GM12878 (cell line): Measurements from ENCODE around the gene PRM2. TPM values are rescaled to one million over a fixed set of nuclear protein-coding genes. Genes with fewer than 3 reads are reported as not detected.

ENCODE experiments used
- BCL11A ChIP-seq: IDR thresholded peaks from 2 replicates; pipeline ENCODE4 v1.6.1; 2011; ENCODE audit warnings: low read depth, low read length
- CBX5 ChIP-seq: sonication (generic); IDR thresholded peaks from 2 replicates; pipeline ENCODE4 v1.6.1; 2016; ENCODE audit warnings: low read depth, moderate library complexity, mild to moderate bottlenecking, inconsistent platforms
- CEBPB ChIP-seq, 2 experiments: fragments of 150-350 bp in 1 of 2; IDR thresholded peaks; 2 replicates each; pipeline ENCODE4 v1.6.1; 2012 to 2014; ENCODE audit warnings: low read depth in 2 of 2, low read length in 2 of 2, borderline replicate concordance in 1 of 2, inconsistent platforms in 1 of 2
- E4F1 ChIP-seq: fragments of 450-650 bp; IDR thresholded peaks from 2 replicates; pipeline ENCODE4 v1.6.1; 2018; ENCODE audit warnings: borderline replicate concordance, mild to moderate bottlenecking; ENCODE audit not compliant: partially characterized antibody
- FOXM1 ChIP-seq: IDR thresholded peaks from 2 replicates; pipeline ENCODE4 v1.6.1; 2012; ENCODE audit warnings: low read depth, mild to moderate bottlenecking, inconsistent platforms, low read length, moderate library complexity
- HDGF ChIP-seq: fragments of 450-650 bp; IDR thresholded peaks from 2 replicates; pipeline ENCODE4 v1.6.1; 2016; ENCODE audit warnings: antibody characterized with exemption
- IKZF2 ChIP-seq, 2 experiments: fragments of 450-650 bp; IDR thresholded peaks; 2 replicates each; pipeline ENCODE4 v1.6.1; 2017; ENCODE audit warnings: mild to moderate bottlenecking in 2 of 2, moderate library complexity in 2 of 2
- JUNB ChIP-seq: IDR thresholded peaks from 2 replicates; pipeline ENCODE4 v1.6.1; 2016; ENCODE audit warnings: antibody characterized with exemption, mild to moderate bottlenecking
- LARP7 ChIP-seq: fragments of 450-650 bp; IDR thresholded peaks from 2 replicates; pipeline ENCODE4 v1.6.1; 2017; ENCODE audit warnings: mild to moderate bottlenecking
- MEF2A ChIP-seq: IDR thresholded peaks from 2 replicates; pipeline ENCODE4 v1.6.1; 2011; ENCODE audit warnings: low read depth, mild to moderate bottlenecking, low read length, moderate library complexity; ENCODE audit not compliant: insufficient read depth
- MTA3 ChIP-seq: IDR thresholded peaks from 2 replicates; pipeline ENCODE4 v1.6.1; 2012; ENCODE audit warnings: low read length, inconsistent platforms, borderline replicate concordance
- NFIC ChIP-seq: IDR thresholded peaks from 2 replicates; pipeline ENCODE4 v1.6.1; 2012; ENCODE audit warnings: low read depth, mild to moderate bottlenecking, inconsistent platforms, low read length, moderate library complexity
- POU2F2 ChIP-seq: IDR thresholded peaks from 3 replicates; pipeline ENCODE4 v1.6.1; 2011; ENCODE audit warnings: low read depth, mild to moderate bottlenecking, low read length, borderline replicate concordance
- RELB ChIP-seq: fragments of 450-650 bp; IDR thresholded peaks from 2 replicates; pipeline ENCODE4 v1.6.1; 2017; ENCODE audit warnings: low read depth, mild to moderate bottlenecking, moderate library complexity
- SIX5 ChIP-seq: IDR thresholded peaks from 2 replicates; pipeline ENCODE4 v1.6.1; 2011; ENCODE audit warnings: mild to moderate bottlenecking, low read depth, low read length, moderate library complexity; ENCODE audit not compliant: severe bottlenecking
- SMAD1 ChIP-seq: fragments of 450-650 bp; IDR thresholded peaks from 2 replicates; pipeline ENCODE4 v1.6.1; 2018; ENCODE audit warnings: mild to moderate bottlenecking, low read depth; ENCODE audit not compliant: partially characterized antibody
- SREBF1 ChIP-seq: IDR thresholded peaks from 2 replicates; pipeline ENCODE4 v1.6.1; 2012; ENCODE audit warnings: mild to moderate bottlenecking, low read length
- STAT1 ChIP-seq: fragments of 450-650 bp; conservative IDR thresholded peaks from 2 replicates; pipeline ENCODE4 v1.6.1; 2014; ENCODE audit warnings: antibody characterized with exemption, mild to moderate bottlenecking
- TAF1 ChIP-seq: IDR thresholded peaks from 2 replicates; pipeline ENCODE4 v1.6.1; 2011; ENCODE audit warnings: mild to moderate bottlenecking, low read depth, low read length, borderline replicate concordance
- TCF3 ChIP-seq: IDR thresholded peaks from 2 replicates; pipeline ENCODE4 v1.6.1; 2012; ENCODE audit warnings: low read depth, mild to moderate bottlenecking, low read length, borderline replicate concordance; ENCODE audit not compliant: insufficient read depth
- ZNF24 ChIP-seq: fragments of 450-650 bp; IDR thresholded peaks from 2 replicates; pipeline ENCODE4 v1.6.1; 2017; ENCODE audit warnings: antibody characterized with exemption, mild to moderate bottlenecking
- polyA plus RNA-seq, 11 experiments: library from polyadenylated mRNA; depleted of rRNA in 4 of 11; unstranded in 6 of 11; stranded (reverse) in 5 of 11; fragments of >200 nt; fragmentation: Nextera tagmentation in 4 of 11; fragmentation: Illumina TruSeq in 1 of 11; extraction: Ambion mirVana in 4 of 11; extraction: Trizol in 1 of 11; gene quantifications; 1 replicate in 1 of 11; 2 replicates in 10 of 11; pipeline versions ENCODE4 v1.2.1 to v1.2.3, GENCODE V29; 2011 to 2016; ENCODE audit warnings: inconsistent platforms in 2 of 11, missing spikeins in 2 of 11, low read depth in 1 of 11
- total RNA-seq, 4 experiments: library from RNA; depleted of rRNA in 3 of 4; stranded (reverse); fragments of >200 nt in 3 of 4; fragmentation: Illumina TruSeq in 1 of 4; extraction: Trizol in 1 of 4; gene quantifications; 2 replicates each; pipeline versions ENCODE4 v1.2.1 to v1.2.3, GENCODE V29; 2013 to 2021
- TF ChIP-seq, protein P1 (sequence below): IDR thresholded peaks from 2 replicates; pipeline ENCODE4 v1.6.1; 2012; ENCODE audit warnings: low read depth, low read length, improper control_type of control experiment
- TF ChIP-seq, protein P2 (sequence below): fragments of 450-650 bp; IDR thresholded peaks from 2 replicates; pipeline ENCODE4 v1.6.1; 2017; ENCODE audit warnings: mild to moderate bottlenecking

PRM2 gene
- total and polyA plus RNA-seq, 10 of the 15 experiments (the other 5 are each of a cell fraction or from before 2014, with no cell fraction given): not detected

GRCh38 chr16:11308493-11309283 lies 32.4 kb upstream of the PRM2 start (continued):
- TF ChIP-seq TCF3: peak; percentile 100
- TF ChIP-seq, protein P1, sequence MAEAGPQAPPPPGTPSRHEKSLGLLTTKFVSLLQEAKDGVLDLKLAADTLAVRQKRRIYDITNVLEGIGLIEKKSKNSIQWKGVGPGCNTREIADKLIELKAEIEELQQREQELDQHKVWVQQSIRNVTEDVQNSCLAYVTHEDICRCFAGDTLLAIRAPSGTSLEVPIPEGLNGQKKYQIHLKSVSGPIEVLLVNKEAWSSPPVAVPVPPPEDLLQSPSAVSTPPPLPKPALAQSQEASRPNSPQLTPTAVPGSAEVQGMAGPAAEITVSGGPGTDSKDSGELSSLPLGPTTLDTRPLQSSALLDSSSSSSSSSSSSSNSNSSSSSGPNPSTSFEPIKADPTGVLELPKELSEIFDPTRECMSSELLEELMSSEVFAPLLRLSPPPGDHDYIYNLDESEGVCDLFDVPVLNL: no peak
- peak; percentile 89 for TF ChIP-seq RELB
- TF ChIP-seq HDGF: peak; percentile 54; the same call in 1 of the 2 replicates
- no peak for TF ChIP-seq STAT1
- peak; percentile 54; the same call in 1 of the 2 replicates for TF ChIP-seq NFIC
- no peak for TF ChIP-seq SIX5
- no peak for TF ChIP-seq SMAD1
- TF ChIP-seq E4F1: peak; percentile 11
- TF ChIP-seq CBX5: peak; percentile 84
- no peak for TF ChIP-seq CEBPB (IDR thresholded peaks at IDR 0.05; ENCODE audit: borderline replicate concordance in 1 of 2, low read depth in 2 of 2, low read length in 2 of 2)
- TF ChIP-seq SREBF1: no peak
- TF ChIP-seq JUNB: no peak
- TF ChIP-seq LARP7: peak; percentile 65
- TF ChIP-seq POU2F2: peak; percentile 45; the same call in 1 of the 3 replicates
- TF ChIP-seq MEF2A: 0 out of 2 replicates have a peak, but pooled peaks have one; percentile 60
- TF ChIP-seq BCL11A: peak; percentile 66; the same call in 1 of the 2 replicates
- TF ChIP-seq ZNF24: 0 out of 2 replicates have a peak, but pooled peaks have one; percentile 21
- TF ChIP-seq TAF1: no peak
- TF ChIP-seq IKZF2 (IDR thresholded peaks at IDR 0.05): peak; percentile 85 to 96
- peak; percentile 52; the same call in 1 of the 2 replicates for TF ChIP-seq MTA3
- TF ChIP-seq, protein P2, sequence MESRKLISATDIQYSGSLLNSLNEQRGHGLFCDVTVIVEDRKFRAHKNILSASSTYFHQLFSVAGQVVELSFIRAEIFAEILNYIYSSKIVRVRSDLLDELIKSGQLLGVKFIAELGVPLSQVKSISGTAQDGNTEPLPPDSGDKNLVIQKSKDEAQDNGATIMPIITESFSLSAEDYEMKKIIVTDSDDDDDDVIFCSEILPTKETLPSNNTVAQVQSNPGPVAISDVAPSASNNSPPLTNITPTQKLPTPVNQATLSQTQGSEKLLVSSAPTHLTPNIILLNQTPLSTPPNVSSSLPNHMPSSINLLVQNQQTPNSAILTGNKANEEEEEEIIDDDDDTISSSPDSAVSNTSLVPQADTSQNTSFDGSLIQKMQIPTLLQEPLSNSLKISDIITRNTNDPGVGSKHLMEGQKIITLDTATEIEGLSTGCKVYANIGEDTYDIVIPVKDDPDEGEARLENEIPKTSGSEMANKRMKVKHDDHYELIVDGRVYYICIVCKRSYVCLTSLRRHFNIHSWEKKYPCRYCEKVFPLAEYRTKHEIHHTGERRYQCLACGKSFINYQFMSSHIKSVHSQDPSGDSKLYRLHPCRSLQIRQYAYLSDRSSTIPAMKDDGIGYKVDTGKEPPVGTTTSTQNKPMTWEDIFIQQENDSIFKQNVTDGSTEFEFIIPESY: no peak
- TF ChIP-seq FOXM1: peak; percentile 52; the same call in 1 of the 2 replicates
